ENCODE measurements around the gene SKAP2.

Gene SKAP2

DNA sequence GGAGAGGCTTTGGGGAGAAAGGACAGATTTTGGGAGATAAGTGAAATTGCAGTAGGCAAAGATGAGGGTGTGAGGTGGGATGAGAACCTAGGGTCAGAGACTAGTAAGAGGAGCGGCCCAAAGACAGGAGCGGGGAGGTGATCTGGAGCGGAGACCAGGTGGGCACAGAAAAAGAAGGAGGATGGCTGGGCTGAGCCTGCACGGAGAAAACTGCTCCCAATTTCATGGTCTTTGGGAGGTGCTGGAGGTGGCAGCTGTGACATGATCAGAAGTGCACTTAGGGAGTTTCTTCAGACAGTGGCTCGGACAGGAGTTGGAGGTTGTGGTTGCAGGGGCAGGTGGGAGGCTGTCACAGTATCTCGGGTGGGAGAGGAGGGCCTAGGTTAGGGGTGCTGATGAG, 232.8 kb downstream of the SKAP2 start:
- no peaks in the 10 kb centered on the region for H3K36me3 ChIP-seq (ENCODE audit: control insufficient read depth, insufficient read depth, low read length)

DNA sequence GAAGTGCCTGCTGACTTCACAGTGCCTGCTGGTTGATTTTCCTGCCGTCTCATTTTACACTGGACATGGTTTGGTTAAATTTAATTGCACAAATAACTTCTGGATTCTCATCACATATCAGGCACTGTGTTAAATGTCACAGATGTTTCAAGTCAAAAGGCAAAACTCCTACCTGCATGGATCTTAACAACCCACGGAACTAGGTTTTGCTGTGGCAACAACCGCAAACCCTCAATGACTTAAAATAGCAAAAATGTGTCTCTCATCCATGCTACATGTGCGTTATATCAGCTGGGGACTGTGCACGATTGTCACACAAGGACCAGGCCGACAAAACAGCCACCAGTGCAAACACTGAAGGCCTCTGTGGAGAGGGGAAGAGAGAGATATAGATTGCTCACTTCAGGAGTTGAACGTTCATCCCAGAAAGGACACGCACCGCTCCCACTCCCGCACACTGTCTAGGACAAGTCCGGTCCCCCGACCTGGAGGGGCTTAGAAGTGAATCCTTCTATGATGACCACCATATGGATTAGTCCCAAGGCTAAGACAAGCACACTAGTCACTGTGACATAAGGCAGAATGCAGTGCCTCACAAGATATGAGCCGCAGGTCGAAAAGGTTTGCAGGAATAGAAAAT, 233.3 kb downstream of the SKAP2 start:
- Histone ChIP-seq H3K27me3 (ENCODE audit: control insufficient read depth, insufficient read depth, low read length) (no peaks in the 10 kb centered on the region), H3K36me3 (ENCODE audit: control insufficient read depth, insufficient read depth, low read length) (no peaks in the 10 kb centered on the region), H3K4me1 (ENCODE audit: control insufficient read depth, insufficient read depth, low read length) (no peaks in the 10 kb centered on the region), H3K9ac (ENCODE audit: low read length) (no peak overlapping the region), H3K4me3 (ENCODE audit: low read length) (no peak overlapping the region), H3K27ac (ENCODE audit: low read depth, low read length) (no peak overlapping the region)

More for the DNA sequence above, 232.8 kb downstream of the SKAP2 start:
- H3K27me3 ChIP-seq (ENCODE audit: control insufficient read depth, insufficient read depth, low read length): no peaks in the 10 kb centered on the region
- no peaks in the 10 kb centered on the region for H3K4me1 ChIP-seq (ENCODE audit: control insufficient read depth, insufficient read depth, low read length)
- no peak overlapping the region for H3K27ac ChIP-seq (ENCODE audit: low read depth, low read length)
- no peak overlapping the region for H3K9ac ChIP-seq (ENCODE audit: low read length)
- no peak overlapping the region for H3K4me3 ChIP-seq (ENCODE audit: low read length)

DNA sequence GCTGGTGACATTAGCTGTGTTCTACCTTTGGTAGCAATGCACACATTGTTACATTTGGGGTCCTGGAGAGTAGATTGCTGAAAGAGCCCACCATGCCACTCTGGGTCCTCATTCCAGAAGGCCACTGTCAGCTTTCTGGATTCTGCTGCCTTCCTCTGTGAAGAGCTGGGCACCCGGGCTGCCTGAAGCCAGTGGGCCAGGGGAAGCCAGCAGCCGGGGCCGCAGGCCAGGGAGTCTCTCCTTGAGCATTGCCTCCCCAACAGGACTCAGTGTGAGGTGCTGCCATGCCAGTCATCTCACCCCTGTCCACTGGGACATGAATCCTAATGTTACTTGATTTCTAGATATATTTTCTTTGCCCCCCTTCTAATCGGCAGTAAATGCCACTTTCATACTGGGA, 234.0 kb downstream of the SKAP2 start:
- H3K27ac ChIP-seq (ENCODE audit: low read depth, low read length): no peak overlapping the region
- H3K27me3 ChIP-seq (ENCODE audit: control insufficient read depth, insufficient read depth, low read length): no peaks in the 10 kb centered on the region
- H3K4me1 ChIP-seq (ENCODE audit: control insufficient read depth, insufficient read depth, low read length): no peaks in the 10 kb centered on the region
- H3K4me3 ChIP-seq (ENCODE audit: low read length): no peak overlapping the region
- H3K36me3 ChIP-seq (ENCODE audit: control insufficient read depth, insufficient read depth, low read length): no peaks in the 10 kb centered on the region
- H3K9ac ChIP-seq (ENCODE audit: low read length): no peak overlapping the region

DNA sequence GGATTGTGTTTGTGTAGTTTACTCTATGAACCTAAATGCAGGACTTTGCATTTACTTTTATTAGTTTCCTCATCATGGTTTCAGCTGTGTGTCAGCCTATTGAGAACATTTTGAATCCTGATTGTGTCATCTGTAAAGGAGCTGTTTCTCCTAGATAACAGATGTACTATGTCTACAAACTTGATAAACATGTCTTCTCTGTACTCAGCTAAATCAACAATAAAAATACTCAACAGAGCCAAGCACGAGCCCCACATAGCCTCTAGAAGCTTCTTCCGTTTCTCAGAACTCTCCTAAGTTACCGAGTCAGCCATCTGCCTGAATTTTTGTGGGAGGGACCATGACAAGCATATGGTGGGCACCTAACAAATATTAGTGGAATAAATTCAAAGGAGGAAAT, 234.7 kb downstream of the SKAP2 start:
- H3K27me3 ChIP-seq (ENCODE audit: control insufficient read depth, insufficient read depth, low read length): no peaks in the 10 kb centered on the region
- no peak overlapping the region for H3K4me3 ChIP-seq (ENCODE audit: low read length)
- no peaks in the 10 kb centered on the region for H3K36me3 ChIP-seq (ENCODE audit: control insufficient read depth, insufficient read depth, low read length)
- H3K9ac ChIP-seq (ENCODE audit: low read length): no peak overlapping the region
- H3K4me1 ChIP-seq (ENCODE audit: control insufficient read depth, insufficient read depth, low read length): no peaks in the 10 kb centered on the region
- no peak overlapping the region for H3K27ac ChIP-seq (ENCODE audit: low read depth, low read length)

DNA sequence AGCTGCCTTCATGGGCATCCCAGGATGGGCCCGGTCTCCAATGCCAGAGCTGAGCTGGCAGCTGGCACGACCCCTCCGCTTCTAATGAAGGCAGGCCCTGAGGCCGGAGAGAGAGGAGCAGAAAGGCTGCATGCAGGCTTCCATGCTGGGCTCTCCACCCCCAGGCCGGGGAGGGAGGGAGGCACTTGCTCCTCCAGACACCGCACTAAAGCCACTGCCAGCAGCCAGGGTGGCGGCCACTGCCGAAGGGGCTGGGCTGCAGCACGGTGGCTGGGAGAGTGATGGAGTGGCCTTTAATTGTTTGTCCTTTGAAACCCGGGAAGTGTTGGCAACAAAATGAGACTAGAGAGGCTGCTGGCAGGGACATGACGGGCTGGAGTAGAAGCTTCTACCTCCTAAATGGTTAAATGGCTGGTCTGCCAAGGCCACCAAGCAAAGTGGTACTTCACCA, 236.5 kb downstream of the SKAP2 start:
- Histone ChIP-seq H3K36me3 (ENCODE audit: control insufficient read depth, insufficient read depth, low read length) (no peaks in the 10 kb centered on the region), H3K9ac (ENCODE audit: low read length) (no peak overlapping the region), H3K4me1 (ENCODE audit: control insufficient read depth, insufficient read depth, low read length) (no peaks in the 10 kb centered on the region), H3K27ac (ENCODE audit: low read depth, low read length) (no peak overlapping the region), H3K4me3 (ENCODE audit: low read length) (no peak overlapping the region), H3K27me3 (ENCODE audit: control insufficient read depth, insufficient read depth, low read length) (no peaks in the 10 kb centered on the region)

DNA sequence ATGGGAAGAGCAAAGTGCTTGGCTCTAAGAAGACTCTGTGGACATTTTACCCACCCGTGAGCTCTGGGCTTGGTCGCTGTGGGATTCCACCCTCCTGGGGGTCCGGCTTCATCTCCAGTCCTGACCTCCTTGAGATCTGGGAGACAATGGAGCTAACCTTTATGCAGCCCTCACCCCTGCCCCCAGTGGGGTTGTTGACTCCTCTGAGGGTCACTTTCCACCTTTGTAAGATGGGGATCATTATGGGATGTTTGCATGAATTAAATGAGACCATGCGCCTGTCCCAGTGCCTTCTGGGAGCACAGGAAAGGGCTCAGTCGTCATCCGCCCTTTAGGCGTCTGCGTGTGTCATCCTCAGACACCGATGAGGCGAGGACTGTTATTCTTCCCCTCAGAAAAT, 237.2 kb downstream of the SKAP2 start:
- Histone ChIP-seq H3K27ac (ENCODE audit: low read depth, low read length) (no peak overlapping the region), H3K4me3 (ENCODE audit: low read length) (no peak overlapping the region), H3K9ac (ENCODE audit: low read length) (no peak overlapping the region), H3K27me3 (ENCODE audit: control insufficient read depth, insufficient read depth, low read length) (no peaks in the 10 kb centered on the region), H3K36me3 (ENCODE audit: control insufficient read depth, insufficient read depth, low read length) (no peaks in the 10 kb centered on the region), H3K4me1 (ENCODE audit: control insufficient read depth, insufficient read depth, low read length) (no peaks in the 10 kb centered on the region)

DNA sequence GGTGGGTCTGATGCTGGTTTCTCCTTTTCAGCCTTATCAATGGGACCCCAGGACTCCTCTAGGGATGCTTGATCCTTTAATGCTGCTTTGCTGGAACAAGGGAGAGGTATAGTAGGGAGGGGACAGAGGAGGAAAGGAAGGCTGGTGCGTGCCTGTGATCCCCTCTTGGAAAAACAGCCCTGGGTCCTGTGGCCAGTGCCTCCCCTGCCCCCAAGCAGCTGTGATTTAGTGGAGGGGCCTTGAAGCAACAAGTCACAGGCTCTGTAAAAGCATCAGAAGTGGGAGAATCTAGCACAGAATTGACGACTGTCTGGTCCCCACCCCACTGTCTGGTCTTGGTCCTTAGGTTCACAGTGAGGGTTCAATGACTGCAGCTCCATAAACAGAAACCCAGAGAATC, 237.7 kb downstream of the SKAP2 start:
- Histone ChIP-seq H3K36me3 (ENCODE audit: control insufficient read depth, insufficient read depth, low read length) (no peaks in the 10 kb centered on the region), H3K9ac (ENCODE audit: low read length) (no peak overlapping the region), H3K4me1 (ENCODE audit: control insufficient read depth, insufficient read depth, low read length) (no peaks in the 10 kb centered on the region), H3K4me3 (ENCODE audit: low read length) (no peak overlapping the region), H3K27me3 (ENCODE audit: control insufficient read depth, insufficient read depth, low read length) (no peaks in the 10 kb centered on the region), H3K27ac (ENCODE audit: low read depth, low read length) (no peak overlapping the region)

DNA sequence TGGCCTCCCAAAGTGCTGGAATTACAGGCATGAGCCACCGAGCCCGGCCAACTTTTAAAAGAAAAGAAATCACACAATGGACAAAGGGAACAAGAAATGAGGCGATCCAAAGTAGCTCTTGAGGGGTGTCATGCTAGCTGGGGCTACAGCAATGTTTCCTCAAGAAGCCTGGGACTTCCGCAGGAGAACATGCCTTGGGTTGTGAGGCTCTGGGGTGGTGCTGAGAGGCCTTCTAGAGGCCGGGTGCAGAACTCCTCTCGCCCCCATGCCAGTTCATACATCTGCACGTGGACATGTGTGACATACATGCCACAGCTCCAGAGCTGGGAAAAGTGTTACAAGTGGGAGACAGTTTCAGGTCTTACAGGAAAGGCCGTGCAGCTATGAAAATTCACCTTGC, 238.2 kb downstream of the SKAP2 start:
- Histone ChIP-seq H3K9ac (ENCODE audit: low read length) (no peak overlapping the region), H3K27me3 (ENCODE audit: control insufficient read depth, insufficient read depth, low read length) (no peaks in the 10 kb centered on the region), H3K27ac (ENCODE audit: low read depth, low read length) (no peak overlapping the region), H3K4me3 (ENCODE audit: low read length) (no peak overlapping the region), H3K36me3 (ENCODE audit: control insufficient read depth, insufficient read depth, low read length) (no peaks in the 10 kb centered on the region), H3K4me1 (ENCODE audit: control insufficient read depth, insufficient read depth, low read length) (no peaks in the 10 kb centered on the region)

DNA sequence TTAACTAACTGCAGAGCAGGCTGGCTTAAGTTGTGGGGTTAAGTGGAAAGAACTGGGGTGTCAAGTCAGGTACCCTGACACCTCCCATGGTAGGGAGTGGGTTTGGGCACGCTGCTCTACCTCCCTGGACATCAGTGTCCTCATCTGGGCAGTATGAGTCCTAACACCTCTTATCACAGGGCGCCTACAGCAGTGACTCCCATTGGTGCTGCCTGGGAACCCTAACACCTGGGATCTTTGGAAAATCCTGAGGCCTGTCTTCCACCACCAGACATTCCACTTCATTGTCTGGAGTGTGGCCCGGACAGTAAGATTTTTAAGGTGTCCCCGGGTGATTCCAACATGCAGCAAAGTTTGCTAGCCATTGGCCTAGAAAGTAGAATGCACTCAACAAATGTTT, 239.1 kb downstream of the SKAP2 start:
- Histone ChIP-seq H3K9ac (ENCODE audit: low read length) (no peak overlapping the region), H3K27ac (ENCODE audit: low read depth, low read length) (no peak overlapping the region), H3K4me3 (ENCODE audit: low read length) (no peak overlapping the region), H3K36me3 (ENCODE audit: control insufficient read depth, insufficient read depth, low read length) (no peaks in the 10 kb centered on the region), H3K4me1 (ENCODE audit: control insufficient read depth, insufficient read depth, low read length) (no peaks in the 10 kb centered on the region), H3K27me3 (ENCODE audit: control insufficient read depth, insufficient read depth, low read length) (no peaks in the 10 kb centered on the region)

DNA sequence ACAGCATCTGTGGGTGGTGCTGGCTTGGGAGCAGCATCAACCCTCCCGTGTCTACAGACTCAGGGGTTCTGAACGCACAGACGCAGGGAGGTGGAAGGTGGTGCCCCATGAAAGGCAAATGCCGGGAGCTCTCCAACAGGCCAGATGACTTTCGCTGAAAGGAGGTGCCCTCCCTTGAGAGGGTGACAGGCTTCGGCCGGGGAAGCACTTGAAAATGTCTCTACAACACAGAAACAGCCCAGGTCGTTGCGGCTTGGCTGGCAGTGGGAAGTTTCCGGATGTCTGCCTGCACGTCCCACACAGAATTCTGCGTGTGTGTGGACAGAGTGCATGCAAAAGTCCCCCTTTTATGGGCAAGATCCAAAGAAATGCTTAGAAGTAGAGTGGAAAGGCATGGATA, 239.6 kb downstream of the SKAP2 start:
- Histone ChIP-seq H3K27ac (ENCODE audit: low read depth, low read length) (no peak overlapping the region), H3K4me1 (ENCODE audit: control insufficient read depth, insufficient read depth, low read length) (no peaks in the 10 kb centered on the region), H3K36me3 (ENCODE audit: control insufficient read depth, insufficient read depth, low read length) (no peaks in the 10 kb centered on the region), H3K27me3 (ENCODE audit: control insufficient read depth, insufficient read depth, low read length) (no peaks in the 10 kb centered on the region), H3K4me3 (ENCODE audit: low read length) (no peak overlapping the region), H3K9ac (ENCODE audit: low read length) (no peak overlapping the region)

DNA sequence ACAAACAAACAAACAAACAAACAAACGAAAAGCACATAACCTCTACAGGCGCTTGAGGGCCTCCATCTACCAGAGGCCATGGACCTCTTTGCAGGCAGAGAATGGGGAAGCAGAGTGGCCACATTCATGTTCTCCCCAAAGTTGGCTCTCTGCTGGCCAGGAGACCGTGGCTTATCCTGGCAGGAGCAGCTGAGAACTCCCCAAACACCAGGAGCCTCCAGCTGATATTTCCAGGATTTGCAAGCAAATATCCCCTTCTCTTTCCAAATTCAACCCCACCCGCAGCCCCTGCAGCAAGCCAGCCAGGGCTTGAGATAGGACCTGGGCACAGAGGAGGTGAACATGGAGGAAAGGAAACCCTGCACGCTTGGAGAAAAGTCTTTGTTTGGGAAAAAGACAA, 240.0 kb downstream of the SKAP2 start:
- no peak overlapping the region for H3K4me3 ChIP-seq (ENCODE audit: low read length)
- no peak overlapping the region for H3K9ac ChIP-seq (ENCODE audit: low read length)
- no peak overlapping the region for H3K27ac ChIP-seq (ENCODE audit: low read depth, low read length)
- no peaks in the 10 kb centered on the region for H3K27me3 ChIP-seq (ENCODE audit: control insufficient read depth, insufficient read depth, low read length)
- no peaks in the 10 kb centered on the region for H3K36me3 ChIP-seq (ENCODE audit: control insufficient read depth, insufficient read depth, low read length)
- no peaks in the 10 kb centered on the region for H3K4me1 ChIP-seq (ENCODE audit: control insufficient read depth, insufficient read depth, low read length)

DNA sequence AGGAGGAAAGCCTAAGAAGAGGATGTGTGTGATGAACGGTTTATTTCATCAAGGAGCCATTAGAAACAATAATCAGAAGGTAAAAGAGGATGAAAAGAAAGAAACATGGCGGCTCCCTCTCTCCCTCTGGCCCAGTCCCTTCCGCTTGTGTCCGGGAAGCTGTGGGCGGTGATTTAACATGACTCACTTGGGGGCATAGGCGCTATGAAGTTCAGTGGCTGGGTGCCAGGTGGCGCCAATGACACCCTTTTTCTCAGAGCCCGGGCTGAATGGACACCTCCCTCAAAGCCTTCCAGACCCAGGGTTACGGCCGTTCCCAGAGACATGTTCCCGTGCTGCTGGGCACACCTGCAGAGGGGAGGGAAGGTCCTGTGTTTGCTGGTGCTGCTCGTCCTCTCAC, 244.0 kb downstream of the SKAP2 start:
- no peak overlapping the region for H3K4me3 ChIP-seq (ENCODE audit: low read length)
- no peaks in the 10 kb centered on the region for H3K27me3 ChIP-seq (ENCODE audit: control insufficient read depth, insufficient read depth, low read length)
- H3K4me1 ChIP-seq (ENCODE audit: control insufficient read depth, insufficient read depth, low read length): no peaks in the 10 kb centered on the region
- H3K27ac ChIP-seq (ENCODE audit: low read depth, low read length): no peak overlapping the region
- H3K9ac ChIP-seq (ENCODE audit: low read length): no peak overlapping the region
- no peaks in the 10 kb centered on the region for H3K36me3 ChIP-seq (ENCODE audit: control insufficient read depth, insufficient read depth, low read length)

DNA sequence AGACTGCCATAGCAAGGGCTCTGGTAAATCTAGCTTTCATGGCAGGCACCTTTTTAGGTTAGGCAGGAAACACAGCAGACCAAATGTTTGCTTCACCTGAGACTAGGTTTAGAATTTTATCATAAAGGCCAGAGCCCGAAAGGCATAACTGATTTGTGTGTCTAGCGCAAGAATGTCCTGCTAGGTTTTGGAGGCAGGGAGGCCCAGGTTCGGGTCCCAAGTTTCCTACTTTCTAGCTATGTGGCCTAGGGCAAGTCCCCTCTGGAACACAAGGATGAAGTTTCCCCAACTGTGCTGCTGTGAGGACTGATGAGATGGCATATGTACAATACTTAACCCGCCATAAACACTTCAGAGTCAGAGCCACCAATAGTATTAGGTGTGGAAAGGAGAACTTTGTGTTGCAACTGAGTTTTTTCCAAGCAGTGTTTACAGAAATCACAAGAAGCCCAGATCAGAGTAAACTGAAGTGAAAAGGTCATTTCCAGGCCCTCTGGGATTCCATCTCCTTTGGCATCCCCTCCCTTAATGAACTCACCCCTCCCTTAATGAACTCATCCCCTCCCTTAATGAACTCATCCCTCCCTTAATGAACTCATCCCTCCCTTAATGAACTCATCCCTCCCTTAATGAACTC, 244.9 kb downstream of the SKAP2 start:
- H3K36me3 ChIP-seq (ENCODE audit: control insufficient read depth, insufficient read depth, low read length): no peaks in the 10 kb centered on the region
- H3K4me3 ChIP-seq (ENCODE audit: low read length): no peak overlapping the region

More for the DNA sequence above, 244.9 kb downstream of the SKAP2 start:
- Histone ChIP-seq H3K27me3 (ENCODE audit: control insufficient read depth, insufficient read depth, low read length) (no peaks in the 10 kb centered on the region), H3K4me1 (ENCODE audit: control insufficient read depth, insufficient read depth, low read length) (no peaks in the 10 kb centered on the region), H3K27ac (ENCODE audit: low read depth, low read length) (no peak overlapping the region), H3K9ac (ENCODE audit: low read length) (no peak overlapping the region)

All from rectal smooth muscle tissue (tissue), 1 donor.